DOHH2 (cell line): Measurements from ENCODE around the gene KIAA1328.
"Not testable (repeated sequence)": the region's sequence is repeated elsewhere in the genome, so short reads cannot be mapped to it uniquely, and the experiment has no call there.

Experiments used
- H3F3A ChIP-seq: fragments of 200-600 bp; sonication (generic), shearing (Covaris generic); 2 replicates; pipeline ENCODE4 v1.6.0; 2016; ENCODE audit warnings: antibody characterized with exemption, mild to moderate bottlenecking; ENCODE audit not compliant: control insufficient read depth, insufficient read depth
- H3K27ac ChIP-seq: fragments of 200-600 bp; sonication (generic); 2 replicates; pipeline ENCODE4 v1.5.1; 2014; ENCODE audit warnings: low read depth, mild to moderate bottlenecking, low read length, moderate library complexity
- H3K27me3 ChIP-seq: fragments of 200-600 bp; sonication (generic); 2 replicates; pipeline ENCODE4 v1.6.1; 2014; ENCODE audit warnings: mild to moderate bottlenecking, low read length, mixed read lengths; ENCODE audit not compliant: control insufficient read depth
- H3K36me3 ChIP-seq: fragments of 200-600 bp; sonication (generic); 2 replicates; pipeline ENCODE4 v1.6.1; 2014; ENCODE audit warnings: mild to moderate bottlenecking, low read length, moderate library complexity, mixed read lengths; ENCODE audit not compliant: control insufficient read depth
- H3K4me1 ChIP-seq: fragments of 200-600 bp; sonication (generic); 2 replicates; pipeline ENCODE4 v1.6.1; 2014; ENCODE audit warnings: mild to moderate bottlenecking, low read length, mixed read lengths; ENCODE audit not compliant: control insufficient read depth
- H3K4me2 ChIP-seq: fragments of 200-600 bp; sonication (generic); 2 replicates; pipeline ENCODE4 v1.6.0; 2014; ENCODE audit warnings: mild to moderate bottlenecking, low read length, moderate library complexity
- H3K4me3 ChIP-seq: fragments of 200-600 bp; sonication (generic); 2 replicates; pipeline ENCODE4 v1.5.1; 2014; ENCODE audit warnings: mild to moderate bottlenecking, low read length, mixed read lengths
- H3K79me2 ChIP-seq: fragments of 200-600 bp; sonication (generic); 2 replicates; pipeline ENCODE4 v1.6.1; 2014; ENCODE audit warnings: mild to moderate bottlenecking, low read length, mixed read lengths; ENCODE audit not compliant: control insufficient read depth
- H3K9me2 ChIP-seq: fragments of 200-600 bp; sonication (generic); replicated peaks from 2 replicates; pipeline ENCODE4 v1.6.1; 2014; ENCODE audit warnings: mild to moderate bottlenecking, low read length, mixed read lengths; ENCODE audit not compliant: control insufficient read depth
- H3K9me3 ChIP-seq: fragments of 200-600 bp; sonication (generic); 2 replicates; pipeline ENCODE4 v1.6.1; 2014; ENCODE audit warnings: antibody characterized with exemption, low read length, mixed read lengths; ENCODE audit not compliant: control insufficient read depth, insufficient read depth
- H4K20me1 ChIP-seq: fragments of 200-600 bp; sonication (generic); 2 replicates; pipeline ENCODE4 v1.6.0; 2014; ENCODE audit warnings: low read depth, mild to moderate bottlenecking, antibody characterized with exemption, low read length, moderate library complexity; ENCODE audit not compliant: control insufficient read depth, insufficient read depth
- EZH2phosphoT487 ChIP-seq: fragments of 200-600 bp; sonication (generic); IDR thresholded peaks from 2 replicates; pipeline ENCODE4 v1.6.1; 2017; ENCODE audit warnings: borderline replicate concordance, mild to moderate bottlenecking, antibody characterized with exemption, low read length, moderate library complexity, mixed read lengths
- TF ChIP-seq, protein P1 (sequence below): fragments of 200-600 bp; sonication (generic); IDR thresholded peaks from one replicate; pipeline ENCODE4 v1.5.1; 2014; ENCODE audit warnings: antibody characterized with exemption, mild to moderate bottlenecking, low read depth, low read length; ENCODE audit not compliant: poor library complexity, severe bottlenecking

Gene KIAA1328

DNA sequence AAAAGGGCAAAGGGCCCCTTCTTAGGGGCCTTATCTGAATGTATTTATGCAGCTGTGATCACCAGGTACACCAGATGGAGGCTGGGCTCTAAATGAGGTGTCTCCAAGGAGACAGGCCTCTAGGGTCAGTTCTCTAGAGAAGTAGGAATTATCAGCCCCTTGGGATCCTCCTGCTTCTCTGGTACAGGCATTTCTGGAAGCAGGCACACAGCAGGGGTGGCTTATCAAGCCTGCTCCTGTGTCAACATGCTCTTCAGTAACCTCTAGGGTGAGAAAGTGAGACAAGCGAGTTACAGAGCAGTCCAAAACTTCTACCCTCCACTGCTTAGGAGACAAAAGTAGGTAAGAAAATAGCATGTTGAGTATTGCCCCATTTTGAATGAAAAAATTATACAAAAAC lies 13.9 kb upstream of the KIAA1328 start:
- no peak for TF ChIP-seq EZH2phosphoT487
- TF ChIP-seq, protein P1, sequence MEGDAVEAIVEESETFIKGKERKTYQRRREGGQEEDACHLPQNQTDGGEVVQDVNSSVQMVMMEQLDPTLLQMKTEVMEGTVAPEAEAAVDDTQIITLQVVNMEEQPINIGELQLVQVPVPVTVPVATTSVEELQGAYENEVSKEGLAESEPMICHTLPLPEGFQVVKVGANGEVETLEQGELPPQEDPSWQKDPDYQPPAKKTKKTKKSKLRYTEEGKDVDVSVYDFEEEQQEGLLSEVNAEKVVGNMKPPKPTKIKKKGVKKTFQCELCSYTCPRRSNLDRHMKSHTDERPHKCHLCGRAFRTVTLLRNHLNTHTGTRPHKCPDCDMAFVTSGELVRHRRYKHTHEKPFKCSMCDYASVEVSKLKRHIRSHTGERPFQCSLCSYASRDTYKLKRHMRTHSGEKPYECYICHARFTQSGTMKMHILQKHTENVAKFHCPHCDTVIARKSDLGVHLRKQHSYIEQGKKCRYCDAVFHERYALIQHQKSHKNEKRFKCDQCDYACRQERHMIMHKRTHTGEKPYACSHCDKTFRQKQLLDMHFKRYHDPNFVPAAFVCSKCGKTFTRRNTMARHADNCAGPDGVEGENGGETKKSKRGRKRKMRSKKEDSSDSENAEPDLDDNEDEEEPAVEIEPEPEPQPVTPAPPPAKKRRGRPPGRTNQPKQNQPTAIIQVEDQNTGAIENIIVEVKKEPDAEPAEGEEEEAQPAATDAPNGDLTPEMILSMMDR, result no peak
- Histone ChIP-seq H3K4me2 (no peak overlapping the region), H4K20me1 (no peaks in the 10 kb centered on the region), H3F3A (peaks cover 7% of the 10 kb centered on the region; the same call in 1 of the 2 replicates), H3K27me3 (no peaks in the 10 kb centered on the region), H3K27ac (no peak overlapping the region), H3K4me3 (no peak overlapping the region), H3K36me3 (peaks cover 47% of the 10 kb centered on the region), H3K79me2 (no peaks in the 10 kb centered on the region), H3K4me1 (no peaks in the 10 kb centered on the region), H3K9me2 (no peaks in the 10 kb centered on the region), H3K9me3 (no peaks in the 10 kb centered on the region)

DNA sequence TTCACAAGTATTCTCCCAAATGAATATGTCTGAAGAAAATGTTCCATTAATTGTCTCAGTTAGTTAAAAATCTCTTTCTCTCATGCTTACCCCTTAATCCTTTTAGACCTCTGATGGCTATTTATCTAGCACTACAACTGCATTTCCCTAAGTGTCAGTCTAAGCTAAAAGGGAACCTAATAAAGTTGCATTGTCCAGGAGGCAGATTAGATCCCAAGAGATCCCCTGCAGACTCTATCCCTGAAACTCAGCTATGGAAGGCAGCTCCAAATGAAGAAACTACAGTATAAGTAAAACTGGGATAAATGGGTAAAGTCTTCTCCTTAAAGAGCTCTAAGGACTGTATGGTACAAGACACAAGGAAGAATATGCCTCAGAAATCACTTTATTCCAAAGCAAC lies 12.8 kb upstream of the KIAA1328 start:
- not testable (repeated sequence) for H3K4me3 ChIP-seq, H3K4me2 ChIP-seq, H4K20me1 ChIP-seq, H3K79me2 ChIP-seq, H3K9me3 ChIP-seq, H3F3A ChIP-seq, H3K9me2 ChIP-seq, H3K4me1 ChIP-seq, H3K27me3 ChIP-seq, H3K27ac ChIP-seq
- peaks cover 52% of the 10 kb centered on the region for H3K36me3 ChIP-seq

DNA sequence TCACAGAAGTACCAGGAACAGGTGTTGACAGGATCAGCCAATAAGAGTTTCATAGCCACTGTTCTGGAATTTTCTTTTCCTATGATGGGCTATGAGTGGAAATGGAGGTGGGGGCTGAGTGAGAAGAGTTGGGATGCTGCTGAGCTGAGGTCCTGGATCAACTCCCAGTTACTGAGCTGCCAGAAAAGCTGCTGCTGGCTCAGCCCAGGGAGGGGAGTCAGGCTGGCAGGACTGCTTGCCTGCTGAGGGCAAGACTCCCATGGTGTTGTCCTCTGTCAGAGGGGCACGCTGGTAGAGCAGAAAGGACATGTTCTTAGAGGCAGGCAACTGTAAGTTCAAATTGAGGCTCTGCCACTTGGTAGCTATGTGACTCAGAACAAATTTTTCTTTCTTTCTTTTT lies 11.9 kb upstream of the KIAA1328 start:
- H3K27ac ChIP-seq, result no peak overlapping the region
- TF ChIP-seq, protein P1, result no peak
- no peak for TF ChIP-seq EZH2phosphoT487
- H3K36me3 ChIP-seq, result peaks cover 52% of the 10 kb centered on the region
- H3K4me3 ChIP-seq, result no peak overlapping the region
- no peaks in the 10 kb centered on the region for H3K9me3 ChIP-seq
- no peaks in the 10 kb centered on the region for H3K79me2 ChIP-seq
- H4K20me1 ChIP-seq, result no peaks in the 10 kb centered on the region
- H3K27me3 ChIP-seq, result no peaks in the 10 kb centered on the region
- no peak overlapping the region for H3K4me2 ChIP-seq
- H3K9me2 ChIP-seq, result no peaks in the 10 kb centered on the region
- no peaks in the 10 kb centered on the region for H3K4me1 ChIP-seq
- H3F3A ChIP-seq, result peaks cover 3% of the 10 kb centered on the region; the same call in 1 of the 2 replicates

DNA sequence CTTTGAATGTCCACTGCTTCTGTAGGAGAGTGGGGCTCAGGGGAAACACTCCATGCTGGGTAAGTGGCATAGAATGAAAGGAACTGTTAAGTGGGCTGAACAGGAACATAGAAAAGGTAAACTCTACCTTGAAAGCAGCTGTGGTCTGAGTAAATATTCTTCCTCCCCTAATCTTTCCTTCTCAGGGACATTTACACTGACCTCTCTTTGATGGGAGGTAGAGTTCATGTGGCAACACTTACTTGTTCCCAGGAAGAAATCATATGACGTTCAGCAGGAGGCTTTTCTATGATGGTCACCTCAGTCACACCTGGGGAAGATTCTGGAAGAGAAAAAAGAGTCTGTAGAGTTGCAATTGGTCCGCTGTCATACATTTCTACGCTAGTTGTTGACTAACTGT lies 10.3 kb upstream of the KIAA1328 start:
- no peaks in the 10 kb centered on the region for H3K9me2 ChIP-seq
- H3K4me2 ChIP-seq, result no peak overlapping the region
- H4K20me1 ChIP-seq, result no peaks in the 10 kb centered on the region
- TF ChIP-seq, protein P1, result no peak
- no peak for TF ChIP-seq EZH2phosphoT487
- no peaks in the 10 kb centered on the region for H3K79me2 ChIP-seq
- H3K4me3 ChIP-seq, result no peak overlapping the region
- no peak overlapping the region for H3K27ac ChIP-seq
- no peaks in the 10 kb centered on the region for H3K4me1 ChIP-seq
- peaks cover 3% of the 10 kb centered on the region; the same call in 1 of the 2 replicates for H3F3A ChIP-seq
- peaks cover 56% of the 10 kb centered on the region for H3K36me3 ChIP-seq
- H3K9me3 ChIP-seq, result no peaks in the 10 kb centered on the region
- no peaks in the 10 kb centered on the region for H3K27me3 ChIP-seq
